Rectal smooth muscle tissue (tissue), 1 donor: Measurements from ENCODE around the gene ENTHD1.

ENCODE experiments used
- H3K27ac ChIP-seq: one replicate; pipeline ENCODE4 v1.7.0; 2013; ENCODE audit warnings: low read depth, low read length, inconsistent platforms
- H3K27me3 ChIP-seq: one replicate; pipeline ENCODE4 v1.7.0; 2013; ENCODE audit warnings: low read length; ENCODE audit not compliant: control insufficient read depth, insufficient read depth
- H3K36me3 ChIP-seq: one replicate; pipeline ENCODE4 v1.7.0; 2013; ENCODE audit warnings: low read length; ENCODE audit not compliant: control insufficient read depth, insufficient read depth
- H3K4me1 ChIP-seq: one replicate; pipeline ENCODE4 v1.7.0; 2013; ENCODE audit warnings: low read length; ENCODE audit not compliant: control insufficient read depth, insufficient read depth
- H3K4me3 ChIP-seq: one replicate; pipeline ENCODE4 v1.7.0; 2013; ENCODE audit warnings: low read length
- H3K9ac ChIP-seq: one replicate; pipeline ENCODE4 v1.7.0; 2013; ENCODE audit warnings: low read length

The ENTHD1 gene

GRCh38 chr22:39917776-39918495 lies 24.4 kb upstream of the ENTHD1 start:
- H3K36me3 ChIP-seq: no peaks in the 10 kb centered on the region
- H3K27me3 ChIP-seq: no peaks in the 10 kb centered on the region
- no peak overlapping the region for H3K9ac ChIP-seq
- no peaks in the 10 kb centered on the region for H3K4me1 ChIP-seq
- H3K27ac ChIP-seq: no peak overlapping the region
- peak overlapping the region; percentile 12 for H3K4me3 ChIP-seq

- Histone ChIP-seq H3K36me3 (no peaks in the 10 kb centered on the region), H3K4me1 (no peaks in the 10 kb centered on the region), H3K27ac (no peak overlapping the region), H3K4me3 (no peak overlapping the region), H3K9ac (no peak overlapping the region), H3K27me3 (no peaks in the 10 kb centered on the region)
These were observed 23.7 kb upstream of the ENTHD1 start for GRCh38 chr22:39917197-39917643.

- Histone ChIP-seq H3K4me1 (no peaks in the 10 kb centered on the region), H3K9ac (no peak overlapping the region), H3K4me3 (no peak overlapping the region), H3K27me3 (no peaks in the 10 kb centered on the region), H3K27ac (no peak overlapping the region), H3K36me3 (no peaks in the 10 kb centered on the region)
These were observed 22.9 kb upstream of the ENTHD1 start for GRCh38 chr22:39916496-39916895.

GRCh38 chr22:39915295-39915726 lies 21.8 kb upstream of the ENTHD1 start:
- Histone ChIP-seq H3K9ac (no peak overlapping the region), H3K27ac (no peak overlapping the region), H3K4me1 (no peaks in the 10 kb centered on the region), H3K36me3 (no peaks in the 10 kb centered on the region), H3K27me3 (no peaks in the 10 kb centered on the region), H3K4me3 (no peak overlapping the region)

GRCh38 chr22:39914584-39914983 lies 21.0 kb upstream of the ENTHD1 start:
- Histone ChIP-seq H3K36me3 (no peaks in the 10 kb centered on the region), H3K4me3 (no peak overlapping the region), H3K27ac (no peak overlapping the region), H3K4me1 (no peaks in the 10 kb centered on the region), H3K9ac (no peak overlapping the region), H3K27me3 (no peaks in the 10 kb centered on the region)

GRCh38 chr22:39913886-39914285 lies 20.3 kb upstream of the ENTHD1 start:
- Histone ChIP-seq H3K27me3 (no peaks in the 10 kb centered on the region), H3K36me3 (no peaks in the 10 kb centered on the region), H3K4me3 (no peak overlapping the region), H3K27ac (no peak overlapping the region), H3K4me1 (no peaks in the 10 kb centered on the region), H3K9ac (no peak overlapping the region)

GRCh38 chr22:39913321-39913720 lies 19.8 kb upstream of the ENTHD1 start:
- no peaks in the 10 kb centered on the region for H3K4me1 ChIP-seq
- no peaks in the 10 kb centered on the region for H3K27me3 ChIP-seq
- H3K9ac ChIP-seq: no peak overlapping the region
- no peak overlapping the region for H3K4me3 ChIP-seq
- no peak overlapping the region for H3K27ac ChIP-seq
- no peaks in the 10 kb centered on the region for H3K36me3 ChIP-seq

GRCh38 chr22:39910876-39911613 lies 17.5 kb upstream of the ENTHD1 start:
- no peaks in the 10 kb centered on the region for H3K27me3 ChIP-seq
- H3K36me3 ChIP-seq: no peaks in the 10 kb centered on the region
- no peak overlapping the region for H3K9ac ChIP-seq
- H3K4me3 ChIP-seq: no peak overlapping the region
- no peaks in the 10 kb centered on the region for H3K4me1 ChIP-seq
- H3K27ac ChIP-seq: no peak overlapping the region

GRCh38 chr22:39908737-39909136 lies 15.2 kb upstream of the ENTHD1 start:
- Histone ChIP-seq H3K27me3 (no peaks in the 10 kb centered on the region), H3K4me1 (no peaks in the 10 kb centered on the region), H3K4me3 (no peak overlapping the region), H3K36me3 (no peaks in the 10 kb centered on the region), H3K9ac (no peak overlapping the region), H3K27ac (no peak overlapping the region)

- Histone ChIP-seq H3K9ac (no peak overlapping the region), H3K27ac (no peak overlapping the region), H3K4me1 (no peaks in the 10 kb centered on the region), H3K27me3 (no peaks in the 10 kb centered on the region), H3K4me3 (no peak overlapping the region), H3K36me3 (no peaks in the 10 kb centered on the region)
These were observed 14.6 kb upstream of the ENTHD1 start for GRCh38 chr22:39908136-39908535.

- no peak overlapping the region for H3K27ac ChIP-seq
- H3K4me3 ChIP-seq: no peak overlapping the region
- H3K4me1 ChIP-seq: no peaks in the 10 kb centered on the region
- H3K9ac ChIP-seq: no peak overlapping the region
- H3K27me3 ChIP-seq: no peaks in the 10 kb centered on the region
- H3K36me3 ChIP-seq: no peaks in the 10 kb centered on the region
These were observed 14.1 kb upstream of the ENTHD1 start for GRCh38 chr22:39907605-39908097.

GRCh38 chr22:39907047-39907446 lies 13.5 kb upstream of the ENTHD1 start:
- H3K27me3 ChIP-seq: no peaks in the 10 kb centered on the region
- H3K4me3 ChIP-seq: no peak overlapping the region
- H3K36me3 ChIP-seq: no peaks in the 10 kb centered on the region
- H3K4me1 ChIP-seq: no peaks in the 10 kb centered on the region
- no peak overlapping the region for H3K27ac ChIP-seq
- H3K9ac ChIP-seq: no peak overlapping the region
